SK-N-MC (cell line): Measurements from ENCODE around the gene CIP2A.
A peak's percentile ranks its signal among the peaks of the same experiment; 100 is the strongest.

Experiments
- DNase-seq: peaks from one replicate; pipeline ENCODE4 v3.0.0-alpha.2; 2011; ENCODE audit warnings: low read depth, low spot score
- H3K27ac ChIP-seq: fragments of 200-600 bp; sonication (generic); 2 replicates; pipeline ENCODE4 v1.5.1; 2016; ENCODE audit warnings: mixed run types
- H3K36me3 ChIP-seq: fragments of 200-600 bp; sonication (generic); 2 replicates; pipeline ENCODE4 v1.6.1; 2017; ENCODE audit warnings: antibody characterized with exemption, low read length, mixed read lengths; ENCODE audit not compliant: insufficient read depth
- H3K4me3 ChIP-seq: fragments of 200-600 bp; sonication (generic); 2 replicates; pipeline ENCODE4 v1.5.1; 2016
- H3K9ac ChIP-seq: fragments of 200-600 bp; sonication (generic); 2 replicates; pipeline ENCODE4 v1.8.0; 2017; ENCODE audit warnings: mixed run types, mixed read lengths; ENCODE audit not compliant: insufficient read length
- H3K9me3 ChIP-seq: fragments of 200-600 bp; sonication (generic); 2 replicates; pipeline ENCODE4 v1.6.1; 2017; ENCODE audit warnings: low read depth, mild to moderate bottlenecking, antibody characterized with exemption, low read length, moderate library complexity, mixed read lengths
- EZH2 ChIP-seq: fragments of 200-600 bp; sonication (generic); IDR thresholded peaks from one replicate; pipeline ENCODE4 v1.6.1; 2017; ENCODE audit warnings: antibody characterized with exemption
- FOXP2 ChIP-seq: optimal IDR thresholded peaks from 2 replicates; pipeline ENCODE3; 2011; ENCODE audit warnings: mild to moderate bottlenecking, moderate library complexity; ENCODE audit not compliant: insufficient read depth; ENCODE audit errors: extremely low read length, control extremely low read depth
- POLR2AphosphoS5 ChIP-seq: IDR thresholded peaks from 2 replicates; pipeline ENCODE4 v1.6.1; 2012; ENCODE audit warnings: mild to moderate bottlenecking, low read depth, low read length, borderline replicate concordance

CIP2A gene

DNA sequence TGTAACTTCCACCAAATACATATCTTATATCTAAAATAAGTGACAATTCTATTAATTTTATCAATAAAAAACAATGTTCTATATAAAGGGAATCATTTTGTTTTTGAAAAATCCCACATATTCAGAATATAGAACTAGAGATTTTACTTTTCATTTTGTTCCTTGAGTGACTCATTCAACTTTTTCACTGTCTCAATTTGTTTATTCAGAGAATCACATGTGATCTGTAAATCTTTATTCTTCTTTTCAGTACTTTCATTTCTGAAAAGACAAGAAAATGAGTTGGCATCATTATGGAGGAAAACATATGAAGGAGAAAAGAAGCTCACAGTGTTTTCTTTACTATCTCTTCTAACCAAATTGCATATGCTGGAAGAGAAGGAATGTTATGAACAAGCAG is 35.0 kb downstream of the CIP2A start:
- no peak for DNase-seq
- TF ChIP-seq POLR2AphosphoS5, result no peak
- no peak for TF ChIP-seq FOXP2
- TF ChIP-seq EZH2, result no peak
- Histone ChIP-seq H3K4me3 (no peak overlapping the region), H3K9me3 (no peaks in the 10 kb centered on the region), H3K36me3 (peaks cover 42% of the 10 kb centered on the region), H3K9ac (no peak overlapping the region), H3K27ac (no peak overlapping the region)

DNA sequence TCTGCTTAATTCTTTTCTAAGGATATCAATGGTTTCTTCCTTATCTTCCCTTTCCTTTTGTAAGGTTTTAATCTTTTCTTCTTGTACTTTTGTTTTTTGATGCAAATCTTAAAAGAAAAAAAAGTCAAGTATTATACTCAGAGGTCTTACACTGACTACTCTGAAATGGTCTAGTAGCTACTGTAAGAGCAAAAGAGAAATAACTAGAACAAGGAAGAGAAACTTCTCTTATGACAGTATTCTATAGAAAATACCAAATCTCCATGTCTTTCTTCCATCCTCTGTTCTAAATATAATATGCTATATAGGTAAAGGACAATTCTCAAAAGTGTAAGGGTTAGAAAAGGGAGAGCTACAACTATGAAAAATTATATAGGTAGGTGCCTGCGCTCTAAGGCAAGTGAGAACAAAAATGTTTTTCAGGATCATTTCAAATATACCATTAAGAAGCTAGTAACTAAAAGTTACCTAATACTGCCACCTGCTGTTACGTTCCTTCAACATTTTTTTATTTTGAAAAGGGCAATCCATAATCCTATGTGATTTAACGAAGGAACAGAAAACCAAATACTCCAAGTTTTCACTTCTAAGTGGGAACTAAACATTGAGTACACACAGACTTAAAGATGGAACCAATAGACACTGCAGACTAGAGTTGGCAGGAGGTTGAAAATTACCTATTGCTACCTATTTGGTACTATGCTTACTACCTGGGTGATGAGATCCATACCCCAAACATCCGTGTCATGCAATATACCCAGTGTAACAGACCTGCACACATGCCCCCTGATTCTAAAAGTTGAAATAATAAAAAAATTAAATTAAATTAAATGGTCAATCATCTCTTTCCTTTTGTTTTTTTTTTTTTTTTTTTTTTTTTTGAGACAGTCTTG is 36.7 kb downstream of the CIP2A start:
- TF ChIP-seq FOXP2 (no peak), EZH2 (no peak), POLR2AphosphoS5 (no peak)
- no peak overlapping the region for H3K4me3 ChIP-seq
- no peak overlapping the region for H3K9ac ChIP-seq
- H3K36me3 ChIP-seq, result peaks cover 36% of the 10 kb centered on the region
- H3K9me3 ChIP-seq, result no peaks in the 10 kb centered on the region
- H3K27ac ChIP-seq, result no peak overlapping the region
- peak; percentile 14 for DNase-seq

- Histone ChIP-seq H3K27ac (no peak overlapping the region), H3K4me3 (no peak overlapping the region), H3K36me3 (peaks cover 21% of the 10 kb centered on the region), H3K9ac (no peak overlapping the region), H3K9me3 (no peaks in the 10 kb centered on the region)
- TF ChIP-seq POLR2AphosphoS5, result no peak
- no peak for TF ChIP-seq EZH2
- TF ChIP-seq FOXP2, result no peak
- DNase-seq, result no peak
Observed at GRCh38 chr3:108548886-108549285, 40.4 kb downstream of the CIP2A start.

GRCh38 chr3:108548304-108548703 is 40.9 kb downstream of the CIP2A start:
- no peak for DNase-seq
- Histone ChIP-seq H3K27ac (no peak overlapping the region), H3K9me3 (no peaks in the 10 kb centered on the region), H3K36me3 (peaks cover 27% of the 10 kb centered on the region), H3K9ac (no peak overlapping the region), H3K4me3 (no peak overlapping the region)
- TF ChIP-seq FOXP2 (no peak), EZH2 (no peak), POLR2AphosphoS5 (no peak)

GRCh38 chr3:108546692-108547091 is 42.5 kb downstream of the CIP2A start:
- Histone ChIP-seq H3K27ac (no peak overlapping the region), H3K36me3 (peaks cover 24% of the 10 kb centered on the region)

DNA sequence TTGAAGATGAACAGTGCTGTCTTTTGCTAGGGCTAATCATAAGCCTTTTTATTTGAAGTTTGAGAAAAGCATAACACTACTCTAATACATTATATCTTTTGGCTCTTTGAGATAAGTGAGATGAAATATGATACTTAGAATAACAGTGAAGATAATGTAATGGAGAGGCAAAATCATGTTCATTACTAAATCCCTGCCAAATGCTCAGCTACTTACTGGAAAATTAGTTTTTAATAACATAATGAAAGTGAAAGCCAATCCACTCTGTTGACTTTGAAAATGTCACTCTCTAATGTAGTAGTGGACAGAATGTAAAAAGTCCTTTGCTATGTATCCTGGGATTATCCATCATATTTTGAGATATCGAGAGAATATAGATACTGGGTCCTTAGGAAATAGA is 43.0 kb downstream of the CIP2A start:
- H3K4me3 ChIP-seq, result no peak overlapping the region

More at GRCh38 chr3:108546692-108547091, 42.5 kb downstream of the CIP2A start:
- no peak overlapping the region for H3K9ac ChIP-seq
- H3K9me3 ChIP-seq, result no peaks in the 10 kb centered on the region
- TF ChIP-seq POLR2AphosphoS5, result no peak
- TF ChIP-seq EZH2, result no peak
- no peak for TF ChIP-seq FOXP2
- no peak for DNase-seq
- H3K4me3 ChIP-seq, result no peak overlapping the region

DNA sequence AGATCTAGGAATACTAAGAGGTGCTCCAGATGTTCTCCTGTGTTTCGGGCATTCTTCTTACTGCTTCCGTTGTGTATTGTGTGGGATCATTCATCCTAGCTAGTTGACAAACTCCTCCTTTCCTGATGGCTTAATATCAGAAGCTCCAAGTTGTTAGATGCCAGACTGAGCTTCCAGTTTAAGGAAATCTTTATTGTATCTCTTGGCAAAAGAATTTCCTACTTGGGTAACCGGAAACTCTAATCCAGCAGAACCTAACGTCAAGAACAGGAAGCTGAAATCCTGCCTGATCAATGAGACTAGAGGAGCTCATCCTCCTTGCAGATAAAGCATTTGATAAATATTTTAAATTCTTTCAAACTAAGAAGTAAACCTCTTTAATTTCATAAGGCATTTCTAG is 51.2 kb downstream of the CIP2A start:
- Histone ChIP-seq H3K9ac (no peak overlapping the region), H3K36me3 (peaks cover 6% of the 10 kb centered on the region; the same call in 1 of the 2 replicates), H3K27ac (peak overlapping the region; percentile 21; the same call in 1 of the 2 replicates), H3K9me3 (no peaks in the 10 kb centered on the region), H3K4me3 (peak overlapping the region; percentile 10; the same call in 1 of the 2 replicates)
- DNase-seq, result peak; percentile 18
- no peak for TF ChIP-seq POLR2AphosphoS5
- no peak for TF ChIP-seq EZH2
- no peak for TF ChIP-seq FOXP2

More for the DNA sequence above, 43.0 kb downstream of the CIP2A start:
- TF ChIP-seq POLR2AphosphoS5, result no peak
- no peak for TF ChIP-seq EZH2
- TF ChIP-seq FOXP2, result no peak
- no peak overlapping the region for H3K9ac ChIP-seq
- DNase-seq, result no peak
- peaks cover 22% of the 10 kb centered on the region for H3K36me3 ChIP-seq
- no peaks in the 10 kb centered on the region for H3K9me3 ChIP-seq
- no peak overlapping the region for H3K27ac ChIP-seq

GRCh38 chr3:108528459-108529252 is 60.6 kb downstream of the CIP2A start:
- H3K9me3 ChIP-seq, result no peaks in the 10 kb centered on the region
- H3K9ac ChIP-seq, result no peak overlapping the region
- no peak overlapping the region for H3K4me3 ChIP-seq
- no peaks in the 10 kb centered on the region for H3K36me3 ChIP-seq
- TF ChIP-seq POLR2AphosphoS5 (no peak), EZH2 (no peak), FOXP2 (no peak)
- H3K27ac ChIP-seq, result no peak overlapping the region
- no peak for DNase-seq
